Endodermal cell (in vitro differentiated cells): Measurements from ENCODE around the gene AATF. TPM values are rescaled to one million over a fixed set of nuclear protein-coding genes. Genes with fewer than 3 reads are reported as not detected.
A peak's percentile ranks its signal among the peaks of the same experiment; 100 is the strongest.

Experiments
- DNase-seq: peaks from one replicate; pipeline ENCODE4 v3.0.0-alpha.2; 2017
- H3K27ac ChIP-seq: 2 replicates; pipeline ENCODE4 v1.5.1; 2013; ENCODE audit warnings: mild to moderate bottlenecking, low read depth, low read length, moderate library complexity
- H3K27me3 ChIP-seq: 2 replicates; pipeline ENCODE4 v1.6.1; 2013; ENCODE audit warnings: mild to moderate bottlenecking, low read length, moderate library complexity; ENCODE audit not compliant: insufficient read depth, control insufficient read depth, poor library complexity, severe bottlenecking
- H3K36me3 ChIP-seq: 2 replicates; pipeline ENCODE4 v1.7.0; 2013; ENCODE audit warnings: mild to moderate bottlenecking, low read length, moderate library complexity; ENCODE audit not compliant: control insufficient read depth, insufficient read depth
- H3K4me1 ChIP-seq: one replicate; pipeline ENCODE4 v1.7.0; 2013; ENCODE audit warnings: low read length; ENCODE audit not compliant: control insufficient read depth, insufficient read depth
- H3K4me3 ChIP-seq: 2 replicates; pipeline ENCODE4 v1.5.1; 2013; ENCODE audit warnings: mild to moderate bottlenecking, low read length, moderate library complexity
- H3K9ac ChIP-seq: 2 replicates; pipeline ENCODE4 v1.6.1; 2013; ENCODE audit warnings: mild to moderate bottlenecking, low read length, moderate library complexity; ENCODE audit not compliant: poor library complexity, severe bottlenecking; ENCODE audit errors: extremely low read depth
- H3K9me3 ChIP-seq: 2 replicates; pipeline ENCODE4 v1.6.1; 2013; ENCODE audit warnings: mild to moderate bottlenecking, low read length, moderate library complexity; ENCODE audit not compliant: control insufficient read depth
- H3K27ac Mint-ChIP-seq: 2 replicates; pipeline ENCODE4 v1.8.0; 2020; ENCODE audit warnings: mixed read lengths
- H3K27me3 Mint-ChIP-seq: 2 replicates; pipeline ENCODE4 v1.8.0; 2021; ENCODE audit warnings: mild to moderate bottlenecking, mixed read lengths; ENCODE audit not compliant: insufficient read depth
- H3K36me3 Mint-ChIP-seq: 2 replicates; pipeline ENCODE4 v1.8.0; 2020; ENCODE audit warnings: low read depth, mixed read lengths
- H3K4me1 Mint-ChIP-seq: 2 replicates; pipeline ENCODE4 v1.8.0; 2020; ENCODE audit warnings: mixed read lengths
- H3K4me3 Mint-ChIP-seq: 2 replicates; pipeline ENCODE4 v1.8.0; 2020; ENCODE audit warnings: mild to moderate bottlenecking, moderate library complexity, mixed read lengths
- H3K9me3 Mint-ChIP-seq: 2 replicates; pipeline ENCODE4 v1.8.0; 2020; ENCODE audit warnings: mild to moderate bottlenecking, mixed read lengths
- CTCF ChIP-seq: fragments of 200-600 bp; sonication (generic); conservative IDR thresholded peaks from 2 replicates; pipeline ENCODE4 v1.5.0; 2021; ENCODE audit warnings: antibody characterized with exemption, mild to moderate bottlenecking
- WGBS, 2 experiments: methylation state at CpG; one replicate each; pipeline versions ENCODE4 v1.1.5 to v1.1.7; 2013; ENCODE audit warnings: missing lambda C conversion rate in 2 of 2, mixed read lengths in 1 of 2; ENCODE audit not compliant: insufficient coverage in 1 of 2, insufficient read length in 1 of 2; 5-methylcytosine and 5-hydroxymethylcytosine counted together
- total RNA-seq, 2 donors: library from RNA; stranded (reverse); fragmentation: NEBNext Ultra II Directional in 1 of 2; extraction: Animal tissue kit (Norgen Biotek cat#: 25700) in 1 of 2; gene quantifications; 2 replicates in 1 of 2; 3 replicates in 1 of 2; pipeline ENCODE4 v1.2.1, GENCODE V29; 2021

Gene AATF
- total RNA-seq, 2 donors from 2014 or later, result 90.7 TPM

GRCh38 chr17:36980280-36980761 lies 31.6 kb downstream of the AATF start:
- no peak overlapping the region for H3K4me3 ChIP-seq
- no peaks in the 10 kb centered on the region for H3K4me1 ChIP-seq
- no peak overlapping the region for H3K4me3 Mint-ChIP-seq
- no peaks in the 10 kb centered on the region for H3K27me3 Mint-ChIP-seq
- TF ChIP-seq CTCF, result no peak
- peaks cover 10% of the 10 kb centered on the region for H3K4me1 Mint-ChIP-seq
- H3K27me3 ChIP-seq, result no peaks in the 10 kb centered on the region
- peak overlapping the region; percentile 67 for H3K27ac Mint-ChIP-seq
- H3K9me3 Mint-ChIP-seq, result no peaks in the 10 kb centered on the region
- H3K9me3 ChIP-seq, result no peaks in the 10 kb centered on the region
- no peak overlapping the region for H3K9ac ChIP-seq
- no peak for DNase-seq
- peaks cover 32% of the 10 kb centered on the region for H3K36me3 ChIP-seq
- 76 to 83% methylated on average over 2 of the region's 2 CpGs for WGBS, 2 experiments
- no peak overlapping the region for H3K27ac ChIP-seq
- H3K36me3 Mint-ChIP-seq, result peaks cover 14% of the 10 kb centered on the region

GRCh38 chr17:36983618-36984017 lies 34.9 kb downstream of the AATF start:
- peaks cover 59% of the 10 kb centered on the region for H3K36me3 ChIP-seq
- no peak overlapping the region for H3K4me3 ChIP-seq
- peak overlapping the region; percentile 22 for H3K27ac Mint-ChIP-seq
- H3K9me3 Mint-ChIP-seq, result no peaks in the 10 kb centered on the region
- peaks cover 36% of the 10 kb centered on the region for H3K36me3 Mint-ChIP-seq
- no peaks in the 10 kb centered on the region for H3K4me1 ChIP-seq
- H3K27me3 Mint-ChIP-seq, result no peaks in the 10 kb centered on the region
- no peak overlapping the region for H3K9ac ChIP-seq
- DNase-seq, result no peak
- H3K27me3 ChIP-seq, result no peaks in the 10 kb centered on the region
- TF ChIP-seq CTCF, result no peak
- H3K4me1 Mint-ChIP-seq, result peaks cover 10% of the 10 kb centered on the region
- H3K4me3 Mint-ChIP-seq, result no peak overlapping the region
- no peak overlapping the region for H3K27ac ChIP-seq
- no peaks in the 10 kb centered on the region for H3K9me3 ChIP-seq

GRCh38 chr17:36989173-36989572 lies 40.4 kb downstream of the AATF start:
- no peaks in the 10 kb centered on the region for H3K4me1 ChIP-seq
- no peak for DNase-seq
- Mint-ChIP-seq H3K4me1 (no peaks in the 10 kb centered on the region), H3K9me3 (no peaks in the 10 kb centered on the region), H3K4me3 (no peak overlapping the region), H3K27ac (no peak overlapping the region), H3K27me3 (no peaks in the 10 kb centered on the region), H3K36me3 (peaks cover 52% of the 10 kb centered on the region)
- peaks cover 85% of the 10 kb centered on the region for H3K36me3 ChIP-seq
- H3K27me3 ChIP-seq, result no peaks in the 10 kb centered on the region
- WGBS, 2 experiments, result 95 to 98% methylated on average over 6 of the region's 6 CpGs
- no peaks in the 10 kb centered on the region for H3K9me3 ChIP-seq
- H3K27ac ChIP-seq, result no peak overlapping the region
- H3K9ac ChIP-seq, result no peak overlapping the region
- H3K4me3 ChIP-seq, result no peak overlapping the region
- no peak for TF ChIP-seq CTCF
